Measurements from ENCODE around the gene SLC66A3.

DNA sequence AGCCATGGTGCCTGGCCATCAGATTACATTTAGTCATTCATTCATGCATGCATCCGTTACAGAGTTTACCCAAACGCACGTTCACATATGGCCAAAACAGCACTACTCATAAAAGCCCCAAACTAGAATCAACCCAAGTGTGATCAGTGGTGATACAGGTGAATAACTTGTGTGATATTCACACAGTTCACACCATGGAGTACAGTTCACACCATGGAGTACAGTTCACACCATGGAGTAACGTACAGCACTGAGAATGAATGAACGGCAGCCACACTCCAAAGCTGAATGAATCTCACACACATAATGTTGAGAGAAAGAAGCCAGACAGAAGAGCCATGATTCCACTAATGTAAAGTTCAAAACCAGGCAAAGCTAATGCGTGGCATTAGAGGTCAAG, 12.3 kb upstream of the SLC66A3 start:
- TF ChIP-seq, protein P1, sequence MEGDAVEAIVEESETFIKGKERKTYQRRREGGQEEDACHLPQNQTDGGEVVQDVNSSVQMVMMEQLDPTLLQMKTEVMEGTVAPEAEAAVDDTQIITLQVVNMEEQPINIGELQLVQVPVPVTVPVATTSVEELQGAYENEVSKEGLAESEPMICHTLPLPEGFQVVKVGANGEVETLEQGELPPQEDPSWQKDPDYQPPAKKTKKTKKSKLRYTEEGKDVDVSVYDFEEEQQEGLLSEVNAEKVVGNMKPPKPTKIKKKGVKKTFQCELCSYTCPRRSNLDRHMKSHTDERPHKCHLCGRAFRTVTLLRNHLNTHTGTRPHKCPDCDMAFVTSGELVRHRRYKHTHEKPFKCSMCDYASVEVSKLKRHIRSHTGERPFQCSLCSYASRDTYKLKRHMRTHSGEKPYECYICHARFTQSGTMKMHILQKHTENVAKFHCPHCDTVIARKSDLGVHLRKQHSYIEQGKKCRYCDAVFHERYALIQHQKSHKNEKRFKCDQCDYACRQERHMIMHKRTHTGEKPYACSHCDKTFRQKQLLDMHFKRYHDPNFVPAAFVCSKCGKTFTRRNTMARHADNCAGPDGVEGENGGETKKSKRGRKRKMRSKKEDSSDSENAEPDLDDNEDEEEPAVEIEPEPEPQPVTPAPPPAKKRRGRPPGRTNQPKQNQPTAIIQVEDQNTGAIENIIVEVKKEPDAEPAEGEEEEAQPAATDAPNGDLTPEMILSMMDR (IDR thresholded peaks at IDR 0.05 in 8 of 11, conservative IDR thresholded peaks at IDR 0.05 in 3 of 11), result no peak
- no peak for TF ChIP-seq POLR2A (IDR thresholded peaks at IDR 0.05)
- no peak for TF ChIP-seq POLR2AphosphoS5 (IDR thresholded peaks at IDR 0.05)

Measured in spleen (tissue), 7 donors.